ENCODE results near the gene AHCTF1.
"Not testable (repeated sequence)": the region's sequence is repeated elsewhere in the genome, so short reads cannot be mapped to it uniquely, and the experiment has no call there.

AHCTF1 gene

GRCh38 chr1:246923482-246923881 is 8.3 kb downstream of the AHCTF1 start:
- no peak for DNase-seq (ENCODE audit: low spot score)

GRCh38 chr1:246921481-246921880 is 10.3 kb downstream of the AHCTF1 start:
- no peak for DNase-seq (ENCODE audit: low spot score)

- DNase-seq (ENCODE audit: low spot score), result no peak
These were observed 11.8 kb downstream of the AHCTF1 start for GRCh38 chr1:246919902-246920301.

GRCh38 chr1:246916026-246916923 is 15.5 kb downstream of the AHCTF1 start:
- not testable (repeated sequence) for DNase-seq (ENCODE audit: low spot score)

- peak; percentile 74 for DNase-seq (ENCODE audit: low spot score)
These were observed 24.3 kb downstream of the AHCTF1 start for GRCh38 chr1:246907472-246907871.

DNA sequence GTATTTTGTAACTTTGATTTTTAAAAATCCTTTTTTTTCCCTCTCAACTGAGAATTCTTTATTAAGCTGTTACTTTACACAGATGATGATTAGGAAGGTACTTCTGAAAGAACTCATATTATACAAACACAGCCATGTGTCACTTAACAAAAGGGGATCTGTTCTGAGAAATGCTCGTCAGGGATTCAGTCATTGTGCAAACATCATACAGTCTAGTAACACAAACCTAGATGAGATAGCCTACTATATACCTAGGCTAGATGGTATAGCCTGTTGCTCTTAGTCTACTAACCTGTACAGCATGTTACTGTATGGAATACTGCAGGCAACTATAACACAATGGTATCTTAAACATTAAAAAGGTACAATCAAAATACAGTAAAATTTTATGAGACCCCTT is 24.9 kb downstream of the AHCTF1 start:
- no peak for DNase-seq (ENCODE audit: low spot score)

- DNase-seq (ENCODE audit: low spot score), result no peak
These were observed 29.9 kb downstream of the AHCTF1 start for GRCh38 chr1:246901874-246902273.

GRCh38 chr1:246897302-246897701 is 34.4 kb downstream of the AHCTF1 start:
- no peak for DNase-seq (ENCODE audit: low spot score)

GRCh38 chr1:246893191-246893939 is 38.4 kb downstream of the AHCTF1 start:
- DNase-seq (ENCODE audit: low spot score), result no peak

DNA sequence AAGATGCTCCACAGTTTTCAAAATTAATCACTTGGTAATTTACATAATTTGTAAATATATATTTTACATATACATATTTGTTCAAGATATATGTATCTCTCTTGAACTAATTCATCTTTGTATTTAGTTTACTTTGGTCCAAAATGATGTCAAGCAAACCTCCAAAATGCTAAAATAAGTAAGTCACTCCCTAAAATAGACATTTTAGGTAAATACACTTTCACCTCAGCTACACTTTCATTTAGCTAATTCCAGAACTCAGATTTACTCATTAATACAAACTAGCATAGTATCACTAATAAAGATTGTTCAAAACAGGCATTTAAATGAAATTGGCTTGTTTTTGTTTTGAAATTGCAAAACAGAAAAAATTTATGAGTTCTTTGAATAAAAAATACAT is 40.6 kb downstream of the AHCTF1 start:
- no peak for DNase-seq (ENCODE audit: low spot score)

- no peak for DNase-seq (ENCODE audit: low spot score)
These were observed 43.2 kb downstream of the AHCTF1 start for GRCh38 chr1:246888522-246888921.

DNA sequence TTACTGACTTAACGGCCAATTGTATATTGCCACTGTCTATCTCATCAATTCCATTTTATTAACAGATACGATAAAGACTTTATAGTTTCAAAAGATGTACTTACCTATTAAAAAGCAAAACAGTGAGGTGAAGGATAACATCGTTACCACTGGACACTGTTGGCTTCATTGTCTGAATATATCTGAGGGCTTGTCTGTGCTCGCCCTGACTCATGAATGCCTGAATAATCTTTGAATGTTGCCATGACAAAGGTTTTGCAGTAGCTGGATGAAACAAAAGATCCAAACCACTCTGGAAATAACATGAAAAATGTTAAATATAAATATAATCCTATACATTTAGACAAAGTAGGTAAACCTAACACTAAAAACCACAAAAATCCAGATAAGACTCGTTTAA is 46.4 kb downstream of the AHCTF1 start:
- not testable (repeated sequence) for DNase-seq (ENCODE audit: low spot score)

- peak; percentile 10 for DNase-seq (ENCODE audit: low spot score)
These were observed 53.2 kb downstream of the AHCTF1 start for GRCh38 chr1:246878551-246878950.

DNA sequence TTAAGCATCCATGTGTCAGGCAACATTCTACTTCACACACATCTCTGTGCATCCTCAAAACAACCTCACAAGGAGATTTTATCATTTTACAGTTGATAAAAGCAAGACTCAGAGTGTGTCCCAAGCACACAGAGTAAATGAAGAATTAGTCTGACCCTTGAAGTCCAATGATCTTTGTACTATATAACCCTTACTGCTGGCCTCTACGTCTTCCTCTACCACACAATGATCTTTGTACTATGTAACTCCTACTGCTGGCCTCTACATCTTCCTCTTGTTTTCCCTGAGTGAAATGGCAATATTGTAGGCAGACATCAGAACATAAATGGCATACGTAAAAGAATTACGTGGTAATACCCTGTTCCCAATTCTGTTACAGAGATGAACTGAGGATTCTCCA is 55.3 kb downstream of the AHCTF1 start:
- DNase-seq (ENCODE audit: low spot score), result no peak

GRCh38 chr1:246875041-246876026 is 56.4 kb downstream of the AHCTF1 start:
- no peak for DNase-seq (ENCODE audit: low spot score)

- DNase-seq (ENCODE audit: low spot score), result no peak
These were observed 65.8 kb downstream of the AHCTF1 start for GRCh38 chr1:246865921-246866320.

DNA sequence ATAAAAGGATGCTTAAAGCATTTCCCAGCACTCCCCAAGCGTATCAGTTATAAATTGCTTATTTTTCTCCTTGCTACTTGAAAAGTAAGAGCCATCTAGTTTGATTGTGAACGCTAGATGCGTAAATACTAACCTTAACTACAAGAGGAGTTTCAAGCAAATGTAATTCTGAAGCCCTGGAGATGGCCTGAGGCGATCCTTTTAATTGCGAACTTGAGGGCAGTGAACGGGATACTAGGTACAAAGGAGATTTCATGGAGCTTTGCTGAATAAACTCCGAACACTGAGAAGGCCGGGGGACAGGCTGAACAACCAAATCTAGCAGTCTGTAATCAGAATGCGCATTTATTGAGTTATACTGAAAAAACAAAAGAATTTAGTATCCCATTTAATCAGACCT is 68.0 kb downstream of the AHCTF1 start:
- DNase-seq (ENCODE audit: low spot score), result not testable (repeated sequence)

- no peak for DNase-seq (ENCODE audit: low spot score)
These were observed 71.3 kb downstream of the AHCTF1 start for GRCh38 chr1:246860401-246860800.

GRCh38 chr1:246856371-246856770 is 75.4 kb downstream of the AHCTF1 start:
- no peak for DNase-seq (ENCODE audit: low spot score)

DNA sequence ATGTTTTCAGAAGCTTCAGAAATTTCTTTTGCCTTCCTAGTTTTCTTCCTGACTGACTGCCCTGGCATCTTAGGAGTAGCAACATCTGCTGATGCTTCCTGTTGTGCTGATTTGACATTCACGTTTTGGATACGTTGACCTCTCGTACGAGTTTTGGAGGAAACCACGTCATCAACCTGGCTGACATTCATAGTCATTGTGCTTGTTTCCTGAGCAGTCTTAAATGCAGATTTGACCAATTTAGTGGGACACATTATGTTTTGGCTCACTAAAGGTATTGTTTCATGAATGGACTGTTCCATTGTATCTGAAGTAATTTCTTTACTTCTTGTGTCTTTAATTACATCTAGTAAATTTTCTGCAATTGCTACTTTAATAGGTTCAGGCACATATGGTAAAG is 81.1 kb downstream of the AHCTF1 start:
- DNase-seq (ENCODE audit: low spot score), result not testable (repeated sequence)

DNA sequence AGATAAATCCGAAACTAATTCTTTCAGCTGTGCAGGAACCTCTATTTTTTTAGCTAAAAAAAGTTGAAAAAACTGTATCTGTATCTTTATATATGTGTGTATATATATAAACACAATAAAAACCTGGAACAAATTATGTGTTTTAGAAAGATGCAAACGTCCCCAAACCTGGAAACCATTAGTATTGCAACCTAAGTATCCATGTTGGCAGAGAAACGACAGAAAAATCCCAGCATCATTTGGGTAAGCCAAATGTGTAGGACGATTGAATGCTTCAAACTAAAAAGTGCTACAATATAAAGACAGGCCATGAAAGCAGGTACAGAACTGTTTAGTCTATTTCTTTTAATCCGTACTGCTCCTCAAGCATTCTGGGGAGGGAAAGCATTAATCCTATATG is 87.9 kb downstream of the AHCTF1 start:
- DNase-seq (ENCODE audit: low spot score), result no peak

DNA sequence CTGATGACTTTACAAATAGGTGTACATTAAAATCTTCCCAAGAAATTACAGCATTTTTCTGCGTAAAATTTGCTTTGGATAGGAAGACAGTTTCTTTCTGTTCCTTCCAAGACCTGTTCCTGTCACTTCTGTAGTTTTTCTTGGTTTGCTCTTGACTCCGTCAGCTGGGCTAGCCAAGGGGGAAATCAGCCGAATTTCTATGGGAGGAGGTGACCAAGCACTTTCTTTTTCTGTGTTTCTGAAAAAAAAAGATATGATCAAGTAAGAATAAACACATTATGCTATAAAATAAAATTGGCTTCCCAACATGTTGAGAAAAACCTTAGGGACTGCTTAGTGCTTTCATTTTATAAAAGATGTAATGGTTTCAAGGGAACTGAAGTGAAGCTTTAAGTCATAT is 91.0 kb downstream of the AHCTF1 start:
- DNase-seq (ENCODE audit: low spot score), result not testable (repeated sequence)

All from pons (tissue), 1 donor.